H9 (cell line): Measurements from ENCODE around the gene GCHFR. TPM values are rescaled to one million over a fixed set of nuclear protein-coding genes. Genes with fewer than 3 reads are reported as not detected.
A peak's percentile ranks its signal among the peaks of the same experiment; 100 is the strongest.

Source experiments
- DNase-seq: peaks from one replicate; pipeline ENCODE4 v3.0.0-alpha.2; 2017
- H2AFZ ChIP-seq: one replicate; pipeline ENCODE4 v1.6.1; 2013; ENCODE audit warnings: mild to moderate bottlenecking, low read length, control low read depth, moderate library complexity
- H2AK5ac ChIP-seq: 2 replicates; pipeline ENCODE4 v1.6.1; 2013; ENCODE audit warnings: low read length, control low read depth, mixed read lengths; ENCODE audit not compliant: insufficient read length
- H2BK120ac ChIP-seq: one replicate; pipeline ENCODE4 v1.6.1; 2013; ENCODE audit warnings: low read depth, mild to moderate bottlenecking, low read length, control low read depth, inconsistent platforms; ENCODE audit not compliant: poor library complexity, severe bottlenecking
- H2BK12ac ChIP-seq: 2 replicates; pipeline ENCODE4 v1.6.1; 2013; ENCODE audit warnings: low read length, control low read depth, mixed read lengths, low read depth; ENCODE audit not compliant: insufficient read length
- H2BK15ac ChIP-seq: 2 replicates; pipeline ENCODE4 v1.6.1; 2013; ENCODE audit warnings: low read depth, low read length, control low read depth
- H2BK20ac ChIP-seq: one replicate; pipeline ENCODE4 v1.6.1; 2013; ENCODE audit warnings: low read depth, mild to moderate bottlenecking, low read length, control low read depth, inconsistent platforms; ENCODE audit not compliant: poor library complexity, severe bottlenecking
- H2BK5ac ChIP-seq: 2 replicates; pipeline ENCODE4 v1.6.1; 2013; ENCODE audit warnings: low read length, control low read depth, mixed read lengths; ENCODE audit not compliant: insufficient read length
- H3K14ac ChIP-seq: 2 replicates; pipeline ENCODE4 v1.6.1; 2013; ENCODE audit warnings: low read length, control low read depth; ENCODE audit not compliant: insufficient read depth
- H3K18ac ChIP-seq: 2 replicates; pipeline ENCODE4 v1.6.1; 2013; ENCODE audit warnings: low read depth, mild to moderate bottlenecking, mixed read lengths, low read length, control low read depth; ENCODE audit not compliant: insufficient read length
- H3K23ac ChIP-seq: 2 replicates; pipeline ENCODE4 v1.6.1; 2013; ENCODE audit warnings: low read length, control low read depth, mixed read lengths, low read depth; ENCODE audit not compliant: insufficient read length
- H3K23me2 ChIP-seq: 2 replicates; pipeline ENCODE4 v1.6.1; 2013; ENCODE audit warnings: low read depth, mild to moderate bottlenecking, mixed read lengths, low read length, control low read depth; ENCODE audit not compliant: insufficient read length, poor library complexity, severe bottlenecking
- H3K27ac ChIP-seq: 2 replicates; pipeline ENCODE4 v1.5.1; 2013; ENCODE audit warnings: low read length, control low read depth, mixed read lengths, low read depth; ENCODE audit not compliant: insufficient read length
- H3K27me3 ChIP-seq: 2 replicates; pipeline ENCODE4 v1.6.1; 2013; ENCODE audit warnings: low read length, control low read depth, inconsistent platforms; ENCODE audit not compliant: insufficient read depth
- H3K4ac ChIP-seq: 2 replicates; pipeline ENCODE4 v1.6.1; 2013; ENCODE audit warnings: low read depth, mild to moderate bottlenecking, control low read depth, inconsistent platforms, low read length, moderate library complexity
- H3K4me1 ChIP-seq: 2 replicates; pipeline ENCODE4 v1.6.1; 2013; ENCODE audit warnings: low read length, control low read depth, inconsistent platforms; ENCODE audit not compliant: insufficient read depth
- H3K4me2 ChIP-seq: 2 replicates; pipeline ENCODE4 v1.6.1; 2013; ENCODE audit warnings: low read length, control low read depth, mixed read lengths; ENCODE audit not compliant: insufficient read length, insufficient read depth
- H3K56ac ChIP-seq: 2 replicates; pipeline ENCODE4 v1.6.1; 2013; ENCODE audit warnings: low read depth, mild to moderate bottlenecking, mixed read lengths, low read length, control low read depth; ENCODE audit not compliant: insufficient read length
- H3K79me1 ChIP-seq: 2 replicates; pipeline ENCODE4 v1.6.1; 2013; ENCODE audit warnings: low read depth, mild to moderate bottlenecking, moderate library complexity, low read length, control low read depth, inconsistent platforms; ENCODE audit not compliant: insufficient read depth, poor library complexity, severe bottlenecking
- H3K79me2 ChIP-seq: 2 replicates; pipeline ENCODE4 v1.6.1; 2013; ENCODE audit warnings: low read length, control low read depth, inconsistent platforms; ENCODE audit not compliant: insufficient read depth
- H3K9ac ChIP-seq: 2 replicates; pipeline ENCODE4 v1.6.1; 2013; ENCODE audit warnings: low read length, control low read depth, mixed read lengths; ENCODE audit not compliant: insufficient read length; ENCODE audit errors: extremely low read depth
- H3K9me3 ChIP-seq: one replicate; pipeline ENCODE4 v1.6.1; 2013; ENCODE audit warnings: low read depth, low read length, inconsistent platforms; ENCODE audit not compliant: control insufficient read depth
- H3T11ph ChIP-seq: one replicate; pipeline ENCODE4 v1.6.1; 2013; ENCODE audit warnings: mild to moderate bottlenecking, low read length, control low read depth, inconsistent platforms
- H4K20me1 ChIP-seq: one replicate; pipeline ENCODE4 v1.6.1; 2013; ENCODE audit not compliant: control insufficient read depth, insufficient read length, insufficient read depth
- H4K5ac ChIP-seq: 2 replicates; pipeline ENCODE4 v1.6.1; 2013; ENCODE audit warnings: low read depth, mild to moderate bottlenecking, mixed read lengths, low read length, control low read depth; ENCODE audit not compliant: insufficient read length
- H4K8ac ChIP-seq: replicated peaks from 2 replicates; pipeline ENCODE4 v1.6.1; 2013; ENCODE audit warnings: low read length, control low read depth, mixed read lengths, low read depth; ENCODE audit not compliant: insufficient read length
- H4K91ac ChIP-seq: 2 replicates; pipeline ENCODE4 v1.6.1; 2013; ENCODE audit warnings: low read depth, mild to moderate bottlenecking, moderate library complexity, mixed read lengths, low read length, control low read depth; ENCODE audit not compliant: insufficient read length
- H3K27ac Mint-ChIP-seq, 3 experiments: 2 replicates in 2 of 3; 3 replicates in 1 of 3; pipeline ENCODE4 v1.8.0; 2020 to 2021; ENCODE audit warnings: mixed read lengths in 3 of 3, mild to moderate bottlenecking in 1 of 3, moderate library complexity in 1 of 3
- H3K27me3 Mint-ChIP-seq: 2 replicates; pipeline ENCODE4 v1.8.0; 2021; ENCODE audit warnings: low read depth, mild to moderate bottlenecking, moderate library complexity, mixed read lengths
- H3K36me3 Mint-ChIP-seq, 3 experiments: 2 replicates in 2 of 3; 3 replicates in 1 of 3; pipeline ENCODE4 v1.8.0; 2020 to 2021; ENCODE audit warnings: low read depth in 3 of 3, mixed read lengths in 3 of 3; ENCODE audit not compliant: insufficient read depth in 1 of 3
- H3K4me1 Mint-ChIP-seq, 2 experiments: 2 replicates each; pipeline ENCODE4 v1.8.0; 2020; ENCODE audit warnings: mixed read lengths in 2 of 2
- H3K4me3 Mint-ChIP-seq, 2 experiments: 2 replicates in 1 of 2; 3 replicates in 1 of 2; pipeline ENCODE4 v1.8.0; 2020 to 2021; ENCODE audit warnings: mild to moderate bottlenecking in 2 of 2, mixed read lengths in 2 of 2, moderate library complexity in 1 of 2
- H3K9me3 Mint-ChIP-seq, 2 experiments: 2 replicates in 1 of 2; 3 replicates in 1 of 2; pipeline ENCODE4 v1.8.0; 2020; ENCODE audit warnings: mild to moderate bottlenecking in 2 of 2, mixed read lengths in 2 of 2, moderate library complexity in 1 of 2
- WGBS: extraction: QIAGEN DNeasy Blood & Tissue Kit; methylation state at CpG from one replicate; pipeline ENCODE4 v1.1.7; 2013; ENCODE audit warnings: missing lambda C conversion rate, low lambda C conversion rate, mixed read lengths; ENCODE audit not compliant: insufficient read length; ENCODE audit errors: extremely low coverage; 5-methylcytosine and 5-hydroxymethylcytosine counted together
- total RNA-seq: library from RNA; stranded (reverse); gene quantifications from 2 replicates; pipeline ENCODE4 v1.2.1, GENCODE V29; 2021
- TF ChIP-seq, protein P1 (sequence below): fragments of 200-600 bp; sonication (generic); conservative IDR thresholded peaks from 3 replicates; pipeline ENCODE4 v1.8.0; 2021; ENCODE audit warnings: antibody characterized with exemption, mild to moderate bottlenecking

The GCHFR gene
- total RNA-seq, 1 experiment from 2014 or later: 37.0 TPM

DNA sequence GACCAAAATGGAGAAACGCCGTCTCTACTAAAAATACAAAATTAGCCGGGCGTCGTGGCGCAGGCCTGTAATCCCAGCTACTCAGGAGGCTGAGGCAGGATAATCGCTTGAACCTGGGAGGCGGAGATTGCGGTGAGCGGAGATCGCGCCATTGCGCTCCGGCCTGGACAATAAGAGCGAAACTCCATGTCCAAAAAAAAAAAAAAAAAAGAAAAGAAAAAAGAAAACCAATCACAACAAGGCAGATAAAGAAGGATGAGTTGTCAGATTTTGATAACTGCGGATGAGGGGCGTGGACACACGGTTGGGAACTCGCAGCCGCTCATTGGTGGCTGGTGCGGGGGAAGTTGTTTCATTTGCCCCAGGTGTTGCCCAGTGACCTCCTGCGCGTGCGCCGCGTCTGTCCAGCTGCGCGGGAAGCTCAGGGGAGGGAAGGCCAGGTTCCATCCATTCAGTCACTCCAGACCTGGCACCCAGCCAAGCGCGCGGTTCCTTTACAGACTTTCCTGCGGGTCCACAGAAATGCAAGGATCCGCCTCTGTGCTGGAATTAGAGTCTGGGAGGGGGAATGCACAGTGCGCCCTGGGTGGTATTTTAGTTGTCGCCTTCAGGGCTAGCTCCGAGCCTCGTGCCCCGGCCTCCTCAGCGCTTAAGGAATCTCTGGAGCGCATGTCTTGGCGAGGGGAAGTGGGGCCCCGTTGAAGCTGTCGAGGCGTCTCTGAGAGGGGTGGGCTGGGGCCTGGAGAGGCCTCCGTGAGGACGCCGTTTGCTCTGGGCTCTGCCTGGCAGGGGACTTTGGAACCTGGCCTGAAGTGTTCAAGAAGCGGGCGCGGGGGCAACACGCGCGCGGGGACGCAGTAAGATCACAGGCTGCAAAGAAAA lies 708 bp upstream of the GCHFR start:
- Mint-ChIP-seq H3K36me3 (peaks cover 0 to 3% (median 0%) of the 10 kb centered on the region in 3 experiments; a peak in 4 of 7 replicates), H3K4me3 (peak overlapping the region; percentile 76 to 85), H3K4me1 (peaks cover 29 to 31% of the 10 kb centered on the region in 2 experiments), H3K27ac (no peak overlapping the region), H3K9me3 (no peaks in the 10 kb centered on the region), H3K27me3 (peaks cover 9% of the 10 kb centered on the region; the same call in 1 of the 2 replicates)
- Histone ChIP-seq H2BK12ac (no peak overlapping the region), H4K5ac (no peak overlapping the region), H2BK15ac (no peak overlapping the region), H2BK5ac (no peak overlapping the region), H4K20me1 (no peaks in the 10 kb centered on the region), H2AFZ (no peak overlapping the region), H3K9me3 (no peaks in the 10 kb centered on the region), H3K79me2 (no peaks in the 10 kb centered on the region), H3K56ac (no peak overlapping the region), H3K4me2 (peak overlapping the region; percentile 50), H3K79me1 (no peaks in the 10 kb centered on the region), H3K27ac (no peak overlapping the region), H3K23ac (no peak overlapping the region), H3T11ph (no peak overlapping the region), H3K23me2 (no peaks in the 10 kb centered on the region), H2BK120ac (no peak overlapping the region), H3K18ac (peak overlapping the region; percentile 51), H3K4ac (no peak overlapping the region), H2AK5ac (no peak overlapping the region), H4K91ac (no peak overlapping the region), H3K27me3 (no peaks in the 10 kb centered on the region), H3K14ac (peak overlapping the region; percentile 61; the same call in 1 of the 2 replicates), H4K8ac (no peak overlapping the region), H2BK20ac (no peak overlapping the region), H3K4me1 (peaks cover 4% of the 10 kb centered on the region; the same call in 1 of the 2 replicates), H3K9ac (no peak overlapping the region)
- peak; percentile 64 for DNase-seq
- TF ChIP-seq, protein P1, sequence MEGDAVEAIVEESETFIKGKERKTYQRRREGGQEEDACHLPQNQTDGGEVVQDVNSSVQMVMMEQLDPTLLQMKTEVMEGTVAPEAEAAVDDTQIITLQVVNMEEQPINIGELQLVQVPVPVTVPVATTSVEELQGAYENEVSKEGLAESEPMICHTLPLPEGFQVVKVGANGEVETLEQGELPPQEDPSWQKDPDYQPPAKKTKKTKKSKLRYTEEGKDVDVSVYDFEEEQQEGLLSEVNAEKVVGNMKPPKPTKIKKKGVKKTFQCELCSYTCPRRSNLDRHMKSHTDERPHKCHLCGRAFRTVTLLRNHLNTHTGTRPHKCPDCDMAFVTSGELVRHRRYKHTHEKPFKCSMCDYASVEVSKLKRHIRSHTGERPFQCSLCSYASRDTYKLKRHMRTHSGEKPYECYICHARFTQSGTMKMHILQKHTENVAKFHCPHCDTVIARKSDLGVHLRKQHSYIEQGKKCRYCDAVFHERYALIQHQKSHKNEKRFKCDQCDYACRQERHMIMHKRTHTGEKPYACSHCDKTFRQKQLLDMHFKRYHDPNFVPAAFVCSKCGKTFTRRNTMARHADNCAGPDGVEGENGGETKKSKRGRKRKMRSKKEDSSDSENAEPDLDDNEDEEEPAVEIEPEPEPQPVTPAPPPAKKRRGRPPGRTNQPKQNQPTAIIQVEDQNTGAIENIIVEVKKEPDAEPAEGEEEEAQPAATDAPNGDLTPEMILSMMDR: no peak
- no CpG with 5 or more reads among the region's 55 CpGs for WGBS
